GM12891 (cell line): ENCODE measurements around the gene INTS14.

ENCODE experiments used
- PAX5 ChIP-seq: IDR thresholded peaks from 2 replicates; pipeline ENCODE4 v1.6.1; 2011; ENCODE audit warnings: low read length, moderate library complexity, mild to moderate bottlenecking; ENCODE audit not compliant: insufficient read depth, severe bottlenecking
- POLR2A ChIP-seq: IDR thresholded peaks from 2 replicates; pipeline ENCODE4 v1.6.1; 2011; ENCODE audit warnings: low read depth, low read length, control low read depth
- POLR2AphosphoS5 ChIP-seq: IDR thresholded peaks from 2 replicates; pipeline ENCODE4 v1.6.1; 2011; ENCODE audit warnings: low read depth, low read length, control low read depth
- POU2F2 ChIP-seq: IDR thresholded peaks from 2 replicates; pipeline ENCODE4 v1.6.1; 2011; ENCODE audit warnings: low read depth, mild to moderate bottlenecking, control low read depth, low read length, moderate library complexity
- SPI1 ChIP-seq: IDR thresholded peaks from 2 replicates; pipeline ENCODE4 v1.6.1; 2011; ENCODE audit warnings: low read depth, low read length, control low read depth
- TAF1 ChIP-seq: IDR thresholded peaks from 2 replicates; pipeline ENCODE4 v1.6.1; 2011; ENCODE audit warnings: low read depth, low read length, control low read depth

DNA sequence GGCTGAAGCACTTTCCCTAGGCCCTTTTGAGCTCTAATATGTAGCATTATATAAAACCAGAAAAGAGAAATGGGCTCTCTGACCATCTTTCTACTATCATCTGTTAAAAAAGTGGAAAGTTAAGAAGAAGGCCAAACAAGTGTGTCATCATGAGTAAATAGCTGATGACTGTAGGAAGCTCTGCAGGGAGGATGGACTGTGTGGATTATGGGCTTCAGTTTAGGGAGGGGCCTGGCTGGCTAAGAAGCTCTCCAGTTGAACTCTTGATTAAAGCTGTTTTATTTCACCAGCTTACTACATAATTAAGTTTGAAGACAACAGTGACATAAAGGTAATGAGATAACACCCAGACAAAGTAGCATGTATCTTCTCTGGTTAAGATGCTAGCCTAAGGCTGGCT is 30.6 kb downstream of the INTS14 start:
- TF ChIP-seq POLR2A (no peak), POLR2AphosphoS5 (no peak), TAF1 (no peak), PAX5 (no peak), POU2F2 (no peak), SPI1 (no peak)
